Lung microvascular endothelial cell (primary cell): ENCODE measurements around the gene NFIC. TPM values are rescaled to one million over a fixed set of nuclear protein-coding genes. Genes with fewer than 3 reads are reported as not detected.
A peak's percentile ranks its signal among the peaks of the same experiment; 100 is the strongest.
"Not testable (repeated sequence)": the region's sequence is repeated elsewhere in the genome, so short reads cannot be mapped to it uniquely, and the experiment has no call there.

ENCODE experiments used
- DNase-seq, 2 donors: peaks; one replicate each; pipeline versions ENCODE4 v3.0.0 to v3.0.0-alpha.2; 2010; ENCODE audit warnings: low read depth in 2 of 2
- total RNA-seq: library from RNA; depleted of rRNA; stranded (reverse); fragments of >200 nt; gene quantifications from 2 replicates; pipeline ENCODE4 v1.2.1, GENCODE V29; 2014

NFIC gene
- total RNA-seq, 1 donor from 2014 or later, result 11.7 TPM

GRCh38 chr19:3448616-3449334 is 82.4 kb downstream of the NFIC start:
- no peak for DNase-seq

GRCh38 chr19:3450796-3451411 is 84.5 kb downstream of the NFIC start:
- peak; percentile 99 to 100 for DNase-seq

- DNase-seq, result no peak
These were observed 85.1 kb downstream of the NFIC start for GRCh38 chr19:3451451-3451866.

GRCh38 chr19:3452171-3452941 is 86.0 kb downstream of the NFIC start:
- no peak for DNase-seq

- not testable (repeated sequence) for DNase-seq
These were observed 86.5 kb downstream of the NFIC start for GRCh38 chr19:3452942-3453214.

GRCh38 chr19:3453840-3454239 is 87.5 kb downstream of the NFIC start:
- DNase-seq, result no peak

GRCh38 chr19:3454656-3455392 is 88.4 kb downstream of the NFIC start:
- no peak for DNase-seq

GRCh38 chr19:3455393-3455955 is 89.1 kb downstream of the NFIC start:
- DNase-seq, result no peak

- DNase-seq, result no peak
These were observed 89.7 kb downstream of the NFIC start for GRCh38 chr19:3455960-3456601.

- DNase-seq, result no peak
These were observed 90.6 kb downstream of the NFIC start for GRCh38 chr19:3456925-3457527.

GRCh38 chr19:3457528-3458228 is 91.3 kb downstream of the NFIC start:
- DNase-seq, result no peak

GRCh38 chr19:3458229-3459088 is 92.1 kb downstream of the NFIC start:
- DNase-seq, result no peak

GRCh38 chr19:3459089-3459881 is 92.9 kb downstream of the NFIC start:
- peak; percentile 94 to 95 for DNase-seq

- no peak for DNase-seq
These were observed 93.7 kb downstream of the NFIC start for GRCh38 chr19:3459965-3460582.

GRCh38 chr19:3462991-3463713 is 96.8 kb downstream of the NFIC start:
- DNase-seq, result no peak

GRCh38 chr19:3463714-3464586 is 97.6 kb downstream of the NFIC start:
- no peak for DNase-seq
